D341Med (cell line): ENCODE measurements around the gene SLC27A1.
"Not testable (repeated sequence)": the region's sequence is repeated elsewhere in the genome, so short reads cannot be mapped to it uniquely, and the experiment has no call there.

Experiments
- DNase-seq: peaks from one replicate; pipeline ENCODE4 v3.0.0; 2012; ENCODE audit warnings: low spot score

SLC27A1 gene

DNA sequence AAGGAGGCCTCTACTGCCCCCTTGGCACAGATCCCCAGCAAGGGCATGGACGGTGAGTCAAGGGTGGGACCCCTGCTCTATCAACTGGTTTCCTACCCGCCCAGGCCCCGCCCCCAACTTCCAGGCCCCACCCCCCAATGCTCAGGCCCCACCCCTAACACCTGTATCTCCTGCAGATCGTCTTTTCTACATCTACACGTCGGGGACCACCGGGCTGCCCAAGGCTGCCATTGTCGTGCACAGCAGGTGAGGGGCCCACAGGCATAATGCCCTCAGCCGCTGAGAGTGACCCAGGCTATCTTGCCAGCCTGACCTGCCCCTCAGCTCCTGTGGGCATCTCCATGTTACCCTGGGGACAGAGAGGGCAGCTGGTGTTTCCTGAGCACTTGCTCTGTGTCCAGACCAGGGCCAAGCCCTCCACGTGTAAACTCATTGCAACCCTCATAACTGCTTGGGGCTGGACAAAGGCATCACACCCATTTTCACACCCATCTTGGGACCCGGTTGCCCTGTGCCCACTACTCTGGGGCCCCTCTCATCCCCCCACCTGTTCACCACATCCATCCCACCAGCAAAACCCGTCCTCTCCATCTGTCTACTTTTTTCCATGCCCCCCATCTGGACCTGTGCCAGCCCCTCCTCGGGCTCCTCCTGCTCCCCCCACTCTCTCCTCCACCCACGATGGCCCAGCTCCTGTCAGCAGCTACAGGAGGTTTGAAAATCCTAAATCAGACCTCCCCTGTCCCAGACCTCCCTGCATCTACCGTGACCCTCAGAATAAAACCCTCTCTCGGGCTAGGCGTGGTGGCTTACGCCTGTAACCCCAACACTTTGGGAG, 17.2 kb downstream of the SLC27A1 start:
- peak; percentile 30 for DNase-seq

DNA sequence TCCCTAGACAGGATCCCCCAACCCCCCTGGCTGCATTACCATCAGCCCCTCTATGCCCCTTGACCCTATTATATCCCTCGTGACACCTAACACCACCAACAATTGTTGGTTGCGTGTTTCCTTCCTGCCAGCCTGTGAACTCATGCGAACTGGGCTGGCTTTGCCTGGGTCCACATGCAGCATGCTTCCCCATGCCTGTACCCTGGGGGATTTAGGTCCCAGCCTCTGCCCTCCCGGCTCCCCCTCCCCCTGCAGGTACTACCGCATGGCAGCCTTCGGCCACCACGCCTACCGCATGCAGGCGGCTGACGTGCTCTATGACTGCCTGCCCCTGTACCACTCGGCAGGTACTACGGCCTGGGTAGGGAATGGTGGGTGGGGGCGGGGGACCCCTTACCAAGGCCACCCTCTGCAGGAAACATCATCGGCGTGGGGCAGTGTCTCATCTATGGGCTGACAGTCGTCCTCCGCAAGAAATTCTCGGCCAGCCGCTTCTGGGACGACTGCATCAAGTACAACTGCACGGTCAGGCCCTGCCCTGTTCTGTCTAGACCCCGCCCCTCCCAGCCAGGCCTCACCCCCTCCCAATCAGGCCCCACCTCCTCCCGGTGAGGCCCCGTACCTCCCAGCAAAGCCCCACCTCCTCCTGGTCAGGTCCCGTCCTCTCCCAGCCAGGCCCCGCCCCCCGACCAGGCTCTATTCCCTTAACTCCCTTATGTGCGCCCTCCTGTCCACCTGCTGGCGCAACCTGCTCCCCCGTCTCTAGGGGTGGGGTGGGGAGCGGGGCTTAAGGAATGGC, 18.5 kb downstream of the SLC27A1 start:
- DNase-seq = peak; percentile 79

DNA sequence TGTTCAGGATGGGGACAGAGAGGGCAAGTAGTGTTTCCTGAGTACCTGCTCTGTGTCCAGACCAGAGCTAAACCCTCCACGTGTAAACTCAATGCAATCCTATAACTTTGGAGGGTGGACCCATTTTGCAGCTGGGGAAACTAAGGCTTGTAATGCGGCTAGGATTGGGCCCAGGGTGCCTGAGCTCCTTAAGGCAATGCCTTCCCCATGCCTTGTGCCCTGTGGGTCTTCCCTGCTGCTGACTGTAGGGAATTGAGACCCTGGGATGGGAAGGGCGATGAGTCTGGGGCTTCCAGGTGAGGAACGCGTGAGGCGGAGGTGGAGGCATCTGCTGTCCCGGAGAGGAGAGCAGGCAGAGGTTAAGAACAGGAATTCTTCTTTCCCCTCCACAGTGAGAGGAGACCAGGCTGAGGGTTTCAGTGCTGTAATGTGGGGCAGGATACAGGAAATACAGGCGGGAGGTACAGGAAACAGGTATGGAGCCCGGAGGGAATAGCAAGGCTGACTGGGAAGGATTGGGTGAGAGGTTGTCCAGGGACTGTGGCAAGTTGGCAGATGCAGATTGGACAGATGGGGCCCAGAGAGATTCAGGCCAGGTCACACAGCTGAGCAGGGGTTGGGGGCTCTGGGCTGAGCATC, 19.2 kb downstream of the SLC27A1 start:
- DNase-seq = no peak

DNA sequence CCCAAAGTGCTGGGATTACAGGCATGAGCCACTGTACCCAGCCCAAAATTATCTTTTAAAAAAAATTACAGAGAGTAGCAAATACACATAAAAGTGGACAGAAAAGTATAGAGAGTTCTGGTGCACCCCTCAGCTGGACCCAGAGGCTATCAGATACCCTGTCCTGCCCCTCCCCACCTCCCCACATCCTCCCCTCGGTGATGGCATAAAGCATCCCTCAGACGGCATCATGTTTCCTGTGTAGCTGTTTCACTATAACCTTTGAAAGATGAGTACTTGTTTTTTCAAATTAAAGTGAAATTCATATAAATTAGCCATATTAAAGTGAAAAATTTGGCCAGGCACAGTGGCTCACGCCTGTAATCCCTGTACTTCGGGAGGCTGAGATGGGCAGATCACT, 20.1 kb downstream of the SLC27A1 start:
- DNase-seq = no peak

DNA sequence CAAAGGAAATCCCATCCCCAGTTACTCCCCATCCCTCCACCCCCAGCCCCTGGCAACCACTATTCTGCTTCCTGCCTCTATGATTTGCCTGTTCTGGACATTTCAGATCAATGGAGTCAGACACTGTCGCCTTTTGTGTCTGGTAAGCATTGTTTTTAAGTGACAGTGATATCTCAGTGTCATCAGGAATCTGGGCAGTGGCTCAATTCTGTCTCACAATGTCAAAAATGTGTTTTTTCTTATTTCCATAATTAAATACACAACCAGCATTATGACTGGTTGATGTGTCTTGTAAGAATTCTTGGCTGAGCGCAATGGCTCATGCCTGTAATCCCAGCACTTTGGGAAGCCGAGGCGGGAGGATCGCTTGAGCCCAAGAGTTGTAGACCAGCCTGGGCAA, 21.0 kb downstream of the SLC27A1 start:
- DNase-seq = no peak

DNA sequence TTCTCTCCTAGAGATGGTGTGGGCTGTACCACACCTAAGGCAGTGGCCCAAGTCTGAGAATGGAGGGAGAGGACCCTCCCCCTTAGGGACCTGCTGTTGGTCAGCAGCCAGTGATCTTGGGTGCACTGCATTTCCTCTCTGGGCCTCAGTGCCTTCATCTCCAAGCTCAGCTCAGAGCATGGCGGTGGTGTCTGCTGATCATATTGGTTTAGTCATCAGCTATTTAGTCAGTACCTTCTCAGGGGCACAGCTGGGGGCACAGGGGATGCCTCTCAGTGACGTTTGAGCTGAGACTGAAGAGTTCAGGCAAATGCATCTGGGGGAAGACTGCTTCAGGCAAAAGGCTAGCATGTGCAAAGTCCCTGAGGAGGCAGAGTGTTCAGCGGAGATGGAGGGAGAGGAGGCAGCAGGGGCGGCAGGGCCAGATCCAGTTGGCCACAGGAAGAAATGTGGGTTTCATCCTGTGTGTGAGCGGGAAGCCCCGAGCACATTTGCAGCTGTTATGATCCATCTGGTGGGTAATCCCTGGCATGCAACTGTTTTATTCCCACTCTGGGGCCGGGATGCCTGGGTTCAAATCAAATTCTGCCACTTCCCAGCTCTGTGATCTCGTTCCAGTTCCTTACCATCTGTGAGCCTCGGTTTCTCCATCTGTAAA, 25.4 kb downstream of the SLC27A1 start:
- peak; percentile 7 for DNase-seq

DNA sequence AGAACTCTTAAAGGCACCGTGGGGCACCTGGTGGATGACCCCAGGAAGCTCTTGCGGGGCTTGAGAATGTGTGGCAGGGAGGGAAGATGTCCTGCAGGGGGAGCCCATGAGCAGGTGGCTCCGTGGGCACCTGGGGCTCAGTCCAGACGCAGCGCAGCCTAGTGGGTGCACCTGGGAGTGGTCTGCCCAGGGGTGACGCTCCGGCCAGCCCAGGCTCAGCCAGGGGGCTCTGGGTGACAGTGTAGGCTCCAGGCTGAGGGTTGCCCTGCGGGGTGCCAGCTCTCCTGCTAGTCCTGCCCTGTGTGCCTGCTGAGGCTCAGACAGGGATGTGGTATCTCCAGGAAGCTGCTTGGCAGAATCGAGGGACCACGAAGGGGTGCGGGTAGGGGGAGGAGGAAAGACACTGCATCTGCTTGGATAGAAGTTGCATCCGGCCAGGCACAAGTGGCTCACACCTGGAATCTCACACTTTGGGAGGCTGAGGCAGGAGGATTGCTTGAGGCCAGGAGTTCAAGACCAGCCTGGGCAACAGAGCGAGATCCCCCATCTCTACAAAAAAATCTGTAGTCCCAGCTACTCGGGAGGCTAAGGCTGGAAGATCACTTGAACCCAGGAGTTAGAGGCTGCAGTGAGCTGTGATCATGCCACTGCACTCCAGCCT, 26.1 kb downstream of the SLC27A1 start:
- peak; percentile 91 for DNase-seq

DNA sequence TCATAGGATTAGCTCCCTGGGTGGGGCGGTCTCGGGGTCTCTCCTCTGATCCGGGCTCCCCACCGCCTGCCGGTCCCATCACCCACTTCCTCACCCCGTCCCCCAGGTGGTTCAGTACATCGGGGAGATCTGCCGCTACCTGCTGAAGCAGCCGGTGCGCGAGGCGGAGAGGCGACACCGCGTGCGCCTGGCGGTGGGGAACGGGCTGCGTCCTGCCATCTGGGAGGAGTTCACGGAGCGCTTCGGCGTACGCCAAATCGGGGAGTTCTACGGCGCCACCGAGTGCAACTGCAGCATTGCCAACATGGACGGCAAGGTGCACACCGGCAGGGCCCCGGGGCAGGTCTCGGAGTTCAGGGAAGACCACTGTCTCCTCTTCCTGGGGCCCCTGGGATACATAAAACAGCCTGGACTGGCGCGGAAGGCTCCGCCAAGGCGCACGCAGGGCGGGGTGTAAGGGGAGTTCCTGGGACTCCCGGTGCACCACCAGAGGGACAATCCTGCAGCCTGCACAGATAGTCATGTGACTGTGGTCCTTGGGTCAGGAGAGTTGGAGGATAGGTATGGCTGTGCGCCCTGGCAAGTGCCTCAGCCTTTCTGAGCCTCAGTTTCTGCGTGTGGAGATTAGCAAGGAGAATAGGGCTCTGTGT, 26.9 kb downstream of the SLC27A1 start:
- peak; percentile 20 for DNase-seq

DNA sequence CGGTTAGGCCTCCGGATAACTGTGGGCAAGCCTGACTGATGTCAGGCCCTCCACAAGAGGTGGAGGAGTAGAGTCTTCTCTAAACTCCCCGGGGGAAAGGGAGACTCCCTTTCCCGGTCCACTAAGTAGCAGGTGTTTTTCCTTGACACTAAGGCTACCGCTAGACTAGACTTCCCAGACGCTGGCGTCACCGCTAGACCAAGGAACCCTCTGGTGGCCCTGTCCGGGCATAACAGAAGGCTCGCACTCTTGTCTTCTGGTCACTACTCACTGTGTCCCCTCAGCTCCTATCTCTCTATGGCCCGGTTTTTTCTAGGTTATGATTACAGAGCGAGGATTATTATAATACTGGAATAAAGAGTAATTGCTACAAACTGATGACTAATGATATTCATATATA, 28.7 kb downstream of the SLC27A1 start:
- DNase-seq = peak; percentile 24

DNA sequence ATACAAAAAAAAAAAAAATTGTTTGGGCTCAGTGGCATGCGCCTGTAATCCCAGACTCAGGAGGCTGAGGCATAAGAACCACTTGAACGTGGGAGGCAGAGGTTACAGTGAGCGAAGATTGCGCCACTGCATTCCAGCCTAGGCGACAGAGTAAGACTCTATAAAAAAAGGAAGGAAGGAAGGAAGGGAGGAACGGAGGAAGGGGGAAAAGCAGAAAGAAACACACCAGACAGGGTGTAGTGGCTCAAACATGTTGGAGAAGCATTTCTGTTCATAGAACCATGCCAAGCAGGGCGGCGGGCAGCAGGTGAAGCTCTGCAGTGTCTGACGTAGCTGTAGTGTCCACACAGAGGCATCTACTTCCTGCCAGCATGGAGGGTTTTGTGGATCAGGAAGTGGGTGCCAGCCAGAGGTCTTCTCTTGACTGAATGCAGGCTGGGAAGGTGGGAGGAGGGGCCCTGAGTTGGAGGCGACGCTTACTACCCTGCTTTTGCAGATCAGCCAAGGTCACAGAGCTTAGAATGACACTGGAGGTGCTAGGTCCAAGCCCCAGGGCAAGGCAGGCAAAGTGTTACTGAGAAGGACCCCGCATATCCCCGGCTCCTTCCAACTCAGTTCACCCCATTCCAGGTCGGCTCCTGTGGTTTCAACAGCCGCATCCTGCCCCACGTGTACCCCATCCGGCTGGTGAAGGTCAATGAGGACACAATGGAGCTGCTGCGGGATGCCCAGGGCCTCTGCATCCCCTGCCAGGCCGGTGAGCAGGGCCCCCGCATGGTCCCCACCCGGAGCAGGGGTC, 29.5 kb downstream of the SLC27A1 start:
- peak; percentile 27 for DNase-seq

DNA sequence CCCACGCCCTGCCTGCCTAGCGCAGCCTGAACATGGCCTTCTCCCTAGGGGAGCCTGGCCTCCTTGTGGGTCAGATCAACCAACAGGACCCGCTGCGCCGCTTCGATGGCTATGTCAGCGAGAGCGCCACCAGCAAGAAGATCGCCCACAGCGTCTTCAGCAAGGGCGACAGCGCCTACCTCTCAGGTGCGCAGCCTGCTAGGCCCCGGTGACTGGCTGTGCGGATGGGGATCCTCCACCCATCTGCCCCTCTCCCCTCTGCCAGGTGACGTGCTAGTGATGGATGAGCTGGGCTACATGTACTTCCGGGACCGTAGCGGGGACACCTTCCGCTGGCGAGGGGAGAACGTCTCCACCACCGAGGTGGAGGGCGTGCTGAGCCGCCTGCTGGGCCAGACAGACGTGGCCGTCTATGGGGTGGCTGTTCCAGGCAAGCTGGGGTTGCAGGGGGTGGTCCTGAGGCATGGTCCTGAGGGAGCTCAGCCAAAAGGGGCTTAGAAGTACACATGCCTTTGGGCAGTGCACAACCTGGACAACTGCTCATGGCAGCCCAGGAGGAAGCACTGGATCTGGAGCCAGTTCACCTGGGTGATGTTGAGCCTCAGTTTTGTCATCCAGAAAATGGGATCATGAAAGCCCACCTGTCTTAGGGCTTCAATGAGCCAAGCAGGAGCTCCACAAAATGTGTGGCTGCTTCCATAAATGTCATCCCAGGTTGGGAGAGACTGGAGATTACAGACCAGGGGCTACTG, 30.3 kb downstream of the SLC27A1 start:
- peak; percentile 29 for DNase-seq

DNA sequence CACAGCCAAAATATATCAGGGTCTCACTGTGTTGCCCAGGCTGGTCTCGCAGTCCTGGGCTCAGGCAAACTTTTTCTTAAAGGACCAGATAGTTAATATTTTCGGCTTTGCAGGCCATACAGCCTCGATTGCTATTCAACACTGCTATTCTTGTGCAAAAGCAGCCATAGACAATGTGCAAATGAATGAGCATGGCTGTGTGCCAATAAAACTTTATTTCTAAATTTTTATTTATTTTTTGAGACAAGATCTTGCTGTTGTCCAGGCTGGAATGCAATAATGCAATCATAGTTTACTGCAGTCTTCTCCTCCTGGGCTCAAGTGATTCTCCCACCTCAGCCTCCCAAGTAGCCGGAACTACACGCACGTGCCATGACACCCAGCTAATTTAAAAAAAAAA, 32.9 kb downstream of the SLC27A1 start:
- no peak for DNase-seq

DNA sequence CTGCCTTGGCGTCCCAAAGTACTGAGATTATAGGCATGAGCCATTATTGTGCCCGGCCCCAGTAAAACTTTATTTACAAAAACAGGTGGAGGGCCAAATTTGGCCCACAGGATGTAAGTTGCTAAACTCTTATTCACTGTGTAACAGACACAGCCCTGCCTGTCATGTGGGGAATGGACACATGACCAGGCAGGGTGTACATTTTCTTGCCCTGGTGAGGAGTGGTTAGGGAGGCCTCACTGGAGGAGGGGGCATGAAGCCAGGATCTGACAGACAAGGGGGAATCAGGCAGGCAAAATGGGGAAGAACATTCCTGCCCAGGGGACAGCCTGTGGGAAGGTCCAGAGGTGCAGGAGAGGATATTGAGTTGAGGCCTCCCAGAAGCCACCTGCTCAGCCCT, 33.7 kb downstream of the SLC27A1 start:
- peak; percentile 10 for DNase-seq

DNA sequence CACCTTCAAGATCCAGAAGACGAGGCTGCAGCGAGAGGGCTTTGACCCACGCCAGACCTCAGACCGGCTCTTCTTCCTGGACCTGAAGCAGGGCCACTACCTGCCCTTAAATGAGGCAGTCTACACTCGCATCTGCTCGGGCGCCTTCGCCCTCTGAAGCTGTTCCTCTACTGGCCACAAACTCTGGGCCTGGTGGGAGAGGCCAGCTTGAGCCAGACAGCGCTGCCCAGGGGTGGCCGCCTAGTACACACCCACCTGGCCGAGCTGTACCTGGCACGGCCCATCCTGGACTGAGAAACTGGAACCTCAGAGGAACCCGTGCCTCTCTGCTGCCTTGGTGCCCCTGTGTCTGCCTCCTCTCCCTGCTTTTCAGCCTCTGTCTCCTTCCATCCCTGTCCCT, 34.1 kb downstream of the SLC27A1 start:
- DNase-seq = peak; percentile 14

DNA sequence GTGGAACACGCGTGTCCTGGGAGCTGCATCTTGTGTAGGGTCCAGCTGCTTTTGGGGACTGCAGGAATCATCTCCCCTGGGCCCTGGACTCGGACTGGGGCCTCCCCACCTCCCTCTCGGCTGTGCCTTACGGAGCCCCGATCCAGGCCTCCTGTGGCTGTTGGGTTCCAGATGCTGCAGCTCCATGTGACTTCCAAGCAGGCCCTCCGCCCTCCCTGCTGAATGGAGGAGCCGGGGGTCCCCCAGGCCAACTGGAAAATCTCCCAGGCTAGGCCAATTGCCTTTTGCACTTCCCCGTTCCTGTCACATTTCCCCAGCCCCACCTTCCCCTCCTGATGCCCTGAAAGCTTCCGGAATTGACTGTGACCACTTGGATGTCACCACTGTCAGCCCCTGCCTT, 34.9 kb downstream of the SLC27A1 start:
- DNase-seq = peak; percentile 6

DNA sequence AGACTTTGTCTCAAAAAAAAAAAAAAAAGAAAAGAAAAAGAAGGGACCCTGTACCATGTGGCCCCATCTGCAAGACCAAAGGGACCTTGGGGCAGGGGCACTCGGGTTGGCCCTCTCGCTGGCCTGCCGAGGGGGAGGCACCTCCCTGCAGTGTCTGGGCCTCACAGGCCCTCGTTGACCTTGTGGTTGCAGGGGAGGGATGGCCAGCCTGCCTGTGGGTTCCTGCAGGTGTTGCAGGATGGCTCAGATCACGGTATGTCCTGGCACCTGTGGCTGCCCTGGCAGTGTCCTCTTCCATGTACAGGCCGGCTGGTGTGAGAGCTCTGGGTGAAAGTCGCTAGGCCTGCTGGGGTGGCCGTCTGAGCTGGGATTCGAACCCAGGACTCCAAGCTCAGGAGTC, 36.4 kb downstream of the SLC27A1 start:
- no peak for DNase-seq

DNA sequence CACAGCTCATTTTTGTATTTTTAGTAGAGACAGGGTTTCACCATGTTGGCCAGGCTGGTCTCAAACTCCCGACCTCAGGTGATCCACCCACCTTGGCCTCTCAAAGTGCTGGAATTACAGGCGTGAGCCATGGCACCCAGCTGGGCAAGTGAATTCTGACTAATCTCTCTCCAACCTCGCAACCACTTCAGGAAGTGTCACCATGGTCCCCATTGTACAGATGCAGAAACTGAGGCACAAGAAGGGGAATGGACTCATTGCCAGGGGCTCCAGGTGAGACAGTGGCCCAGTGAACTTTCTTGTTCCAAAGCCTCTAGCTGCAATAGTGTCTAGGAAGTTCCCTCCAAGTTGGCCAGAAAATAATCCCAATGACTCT, 38.2 kb downstream of the SLC27A1 start:
- DNase-seq = not testable (repeated sequence)

DNA sequence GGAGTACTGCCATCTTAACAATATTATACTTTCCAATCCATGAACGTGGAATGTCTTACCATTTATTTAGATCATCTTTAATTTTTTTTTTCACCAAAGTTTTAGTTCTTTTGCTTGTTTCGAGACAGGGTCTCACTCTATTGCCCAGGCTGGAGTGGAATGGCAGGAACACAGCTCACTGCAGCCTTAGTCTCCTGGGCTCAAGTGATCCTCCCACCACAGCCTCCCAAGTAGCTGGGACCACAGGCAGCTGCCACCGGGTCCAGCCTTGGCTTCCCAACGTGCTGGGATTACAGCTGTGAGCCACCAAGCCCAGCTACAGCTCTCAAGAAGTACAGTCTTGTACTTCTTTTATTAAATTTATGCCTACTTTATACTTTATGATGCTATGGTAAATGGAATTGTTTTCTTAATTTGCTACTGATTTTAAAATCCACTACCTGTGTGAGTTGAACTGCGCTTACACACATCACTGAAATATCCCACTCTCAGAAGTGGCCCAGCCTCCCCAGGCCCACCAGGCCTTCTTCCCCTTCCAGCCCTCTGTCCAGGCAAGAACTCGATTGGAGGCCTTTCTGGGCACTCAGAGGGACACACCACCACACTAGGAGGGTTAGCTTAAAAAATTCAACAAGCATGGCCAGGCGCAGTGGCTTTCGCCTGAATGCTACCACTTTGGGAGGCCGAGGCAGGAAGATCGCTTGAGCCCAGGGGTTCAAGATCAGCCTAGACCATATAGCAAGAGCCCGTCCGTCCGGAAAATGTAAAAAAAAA, 40.1 kb downstream of the SLC27A1 start:
- no peak for DNase-seq
